Astrocyte of the spinal cord (primary cell): ENCODE data around the gene ADCY1.

Source experiments
- DNase-seq: peaks from one replicate; pipeline ENCODE4 v3.0.0; 2011; ENCODE audit warnings: low read depth, low spot score
- H3K4me3 ChIP-seq: 2 replicates; pipeline ENCODE4 v1.5.1; 2011; ENCODE audit warnings: low read depth, mild to moderate bottlenecking, low read length, moderate library complexity
- in situ Hi-C: cut with HindIII; loops from 2 replicates; pipeline ENCODE4 v1.10.0; 2017; ENCODE audit warnings: low sequenced_read_pairs
- TF ChIP-seq, protein P1 (sequence below): IDR thresholded peaks from 2 replicates; pipeline ENCODE4 v1.5.1; 2012; ENCODE audit warnings: low read depth, mild to moderate bottlenecking, low read length, inconsistent platforms

ADCY1 gene

DNA sequence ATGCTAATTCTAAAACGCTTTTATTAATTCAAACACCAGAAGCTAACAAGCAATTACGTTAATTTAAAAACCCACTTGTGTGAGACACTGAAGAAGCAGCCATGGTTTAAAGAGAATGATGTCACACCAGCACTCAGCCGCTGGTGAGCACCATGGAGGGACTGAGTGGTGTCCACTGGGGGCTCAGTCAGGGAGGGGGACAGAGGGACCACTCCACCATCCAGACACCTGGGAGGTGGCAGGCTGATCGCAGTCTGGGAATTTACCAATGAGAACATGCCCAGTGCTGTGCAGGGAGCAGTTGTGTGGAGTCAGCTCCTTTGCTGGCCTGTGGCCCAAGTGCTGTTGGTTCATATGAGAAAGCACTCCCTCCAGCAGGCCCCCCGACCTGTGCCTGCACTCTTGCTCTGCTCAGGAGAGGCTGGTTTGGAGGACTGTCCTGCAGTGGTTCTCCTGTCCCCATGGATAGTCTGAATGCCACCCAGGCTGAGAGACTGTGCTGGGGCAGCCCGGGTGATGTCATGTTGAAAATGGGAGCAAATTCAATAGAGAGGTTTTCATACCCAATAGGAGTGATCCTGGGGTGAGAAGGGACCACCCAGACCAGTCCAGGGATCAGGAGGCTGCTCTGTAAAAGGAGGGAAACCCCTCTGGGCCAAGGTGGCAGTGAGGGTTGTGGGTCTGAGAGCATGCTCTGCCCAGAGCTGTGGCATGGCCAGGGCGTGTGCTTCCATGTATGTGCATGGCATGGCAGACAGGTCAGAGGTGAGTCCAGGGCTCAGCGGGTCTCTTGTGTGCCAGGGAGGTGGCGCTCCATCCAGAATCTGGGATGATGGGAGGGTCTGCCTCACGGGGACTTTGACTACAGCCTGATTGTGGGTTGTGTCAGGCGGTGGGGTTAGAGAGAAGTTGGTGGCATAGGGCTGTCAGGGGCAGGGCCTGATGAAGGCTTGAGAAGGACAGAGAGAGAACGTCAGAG is 12.7 kb downstream of the ADCY1 start:
- in situ Hi-C loops: no loop called here
- DNase-seq: no peak
- no peak overlapping the region for H3K4me3 ChIP-seq
- TF ChIP-seq, protein P1, sequence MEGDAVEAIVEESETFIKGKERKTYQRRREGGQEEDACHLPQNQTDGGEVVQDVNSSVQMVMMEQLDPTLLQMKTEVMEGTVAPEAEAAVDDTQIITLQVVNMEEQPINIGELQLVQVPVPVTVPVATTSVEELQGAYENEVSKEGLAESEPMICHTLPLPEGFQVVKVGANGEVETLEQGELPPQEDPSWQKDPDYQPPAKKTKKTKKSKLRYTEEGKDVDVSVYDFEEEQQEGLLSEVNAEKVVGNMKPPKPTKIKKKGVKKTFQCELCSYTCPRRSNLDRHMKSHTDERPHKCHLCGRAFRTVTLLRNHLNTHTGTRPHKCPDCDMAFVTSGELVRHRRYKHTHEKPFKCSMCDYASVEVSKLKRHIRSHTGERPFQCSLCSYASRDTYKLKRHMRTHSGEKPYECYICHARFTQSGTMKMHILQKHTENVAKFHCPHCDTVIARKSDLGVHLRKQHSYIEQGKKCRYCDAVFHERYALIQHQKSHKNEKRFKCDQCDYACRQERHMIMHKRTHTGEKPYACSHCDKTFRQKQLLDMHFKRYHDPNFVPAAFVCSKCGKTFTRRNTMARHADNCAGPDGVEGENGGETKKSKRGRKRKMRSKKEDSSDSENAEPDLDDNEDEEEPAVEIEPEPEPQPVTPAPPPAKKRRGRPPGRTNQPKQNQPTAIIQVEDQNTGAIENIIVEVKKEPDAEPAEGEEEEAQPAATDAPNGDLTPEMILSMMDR: no peak

DNA sequence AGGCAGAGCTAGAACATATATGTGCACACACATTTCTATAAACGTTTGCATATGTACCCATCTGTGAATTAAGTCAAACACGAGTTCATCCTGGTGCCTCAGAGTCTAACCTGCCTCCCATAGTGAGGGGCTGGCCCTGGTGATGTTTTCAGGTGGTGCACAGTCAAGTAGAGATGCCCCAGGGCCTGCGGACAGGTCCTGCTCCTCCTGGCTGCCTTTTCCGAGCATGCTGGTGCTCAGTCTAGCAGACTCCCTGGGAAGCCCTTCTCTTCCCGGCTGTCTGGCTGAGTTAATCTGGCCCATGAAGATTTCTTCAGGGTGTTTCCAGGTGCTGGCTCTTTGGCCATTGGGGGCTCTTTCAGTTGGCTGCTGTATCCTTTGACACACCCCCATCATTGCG is 14.3 kb downstream of the ADCY1 start:
- TF ChIP-seq, protein P1: no peak
- DNase-seq: no peak
- H3K4me3 ChIP-seq: no peak overlapping the region
- in situ Hi-C loops: no loop called here

DNA sequence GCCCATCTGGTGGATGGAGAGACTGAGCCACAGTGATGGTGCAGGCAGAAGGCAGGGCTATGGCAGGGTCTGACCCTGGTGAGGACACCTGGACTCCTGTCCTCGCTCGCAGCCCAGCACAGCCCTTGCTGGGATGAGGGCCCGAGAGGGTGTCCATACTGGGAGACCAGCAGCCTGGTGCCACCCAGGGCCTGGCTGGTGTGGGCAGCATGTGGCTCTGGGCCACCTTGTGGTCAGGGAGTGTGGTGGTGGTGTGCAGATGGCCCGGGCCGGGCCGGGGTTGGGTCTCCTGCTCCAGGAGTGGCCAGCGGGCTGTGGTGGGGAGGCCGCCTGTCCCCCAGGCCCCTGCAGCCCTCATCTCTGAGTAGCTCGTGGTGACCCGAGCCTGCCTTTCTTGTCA is 14.9 kb downstream of the ADCY1 start:
- in situ Hi-C loops: no loop called here
- no peak overlapping the region for H3K4me3 ChIP-seq
- DNase-seq: no peak
- TF ChIP-seq, protein P1: no peak

DNA sequence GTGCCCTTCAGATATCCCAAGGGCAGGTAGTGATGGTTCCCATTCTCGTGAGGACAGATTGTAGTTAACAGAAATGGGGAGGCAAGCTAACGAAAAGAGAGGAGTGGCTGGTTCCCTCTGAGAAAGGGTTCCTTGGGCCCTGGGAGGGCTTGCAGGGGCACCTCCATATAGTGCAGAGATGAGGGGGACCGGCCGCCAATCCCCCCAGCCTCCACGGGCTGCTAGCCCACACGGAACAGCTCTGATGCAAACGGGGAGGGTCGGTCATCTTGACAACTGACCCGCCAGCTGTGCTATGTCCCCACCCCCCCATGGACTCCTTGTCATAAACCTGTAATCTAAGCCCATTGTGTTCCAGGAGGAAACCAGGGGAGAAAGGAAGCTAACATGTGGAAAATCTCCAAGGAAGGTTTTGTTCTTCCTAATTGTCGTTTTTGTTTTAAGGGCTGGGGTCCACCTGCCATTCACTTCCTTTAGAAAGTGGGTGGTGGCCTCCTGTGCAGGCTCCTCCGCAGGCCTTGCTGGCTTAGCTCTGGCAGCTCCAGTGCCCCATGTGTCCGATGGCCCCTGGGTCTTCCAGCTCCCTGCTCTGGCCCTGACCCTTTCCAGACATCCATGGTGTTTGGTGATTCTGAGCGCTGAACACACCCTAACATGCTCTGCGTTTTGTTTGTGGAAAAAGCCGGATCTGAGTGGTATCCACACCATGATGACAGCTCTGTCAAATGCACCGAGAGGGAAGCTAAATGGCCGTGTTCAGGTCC is 15.9 kb downstream of the ADCY1 start:
- TF ChIP-seq, protein P1: no peak
- no peak overlapping the region for H3K4me3 ChIP-seq
- no peak for DNase-seq
- in situ Hi-C loops: no loop called here

DNA sequence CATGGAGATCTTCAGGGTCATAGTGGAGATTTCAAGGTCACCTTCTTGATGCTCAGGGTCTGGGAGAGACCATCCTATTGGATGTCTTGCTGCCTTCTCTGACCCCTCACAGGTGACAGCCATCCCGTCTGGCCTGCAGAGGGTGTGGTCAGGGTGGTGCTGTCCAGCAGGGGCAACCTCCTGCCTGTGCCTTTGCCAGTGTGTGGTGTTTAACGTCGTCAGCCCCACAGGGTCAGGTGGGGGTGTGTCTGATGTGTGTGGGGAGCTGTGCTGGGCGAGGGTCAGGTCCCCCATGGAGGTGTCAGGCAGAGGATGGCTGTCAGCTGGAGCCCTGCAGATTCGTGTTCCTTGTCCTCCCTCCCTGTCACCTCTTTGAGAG is 16.5 kb downstream of the ADCY1 start:
- no peak for DNase-seq
- in situ Hi-C loops: no loop called here

DNA sequence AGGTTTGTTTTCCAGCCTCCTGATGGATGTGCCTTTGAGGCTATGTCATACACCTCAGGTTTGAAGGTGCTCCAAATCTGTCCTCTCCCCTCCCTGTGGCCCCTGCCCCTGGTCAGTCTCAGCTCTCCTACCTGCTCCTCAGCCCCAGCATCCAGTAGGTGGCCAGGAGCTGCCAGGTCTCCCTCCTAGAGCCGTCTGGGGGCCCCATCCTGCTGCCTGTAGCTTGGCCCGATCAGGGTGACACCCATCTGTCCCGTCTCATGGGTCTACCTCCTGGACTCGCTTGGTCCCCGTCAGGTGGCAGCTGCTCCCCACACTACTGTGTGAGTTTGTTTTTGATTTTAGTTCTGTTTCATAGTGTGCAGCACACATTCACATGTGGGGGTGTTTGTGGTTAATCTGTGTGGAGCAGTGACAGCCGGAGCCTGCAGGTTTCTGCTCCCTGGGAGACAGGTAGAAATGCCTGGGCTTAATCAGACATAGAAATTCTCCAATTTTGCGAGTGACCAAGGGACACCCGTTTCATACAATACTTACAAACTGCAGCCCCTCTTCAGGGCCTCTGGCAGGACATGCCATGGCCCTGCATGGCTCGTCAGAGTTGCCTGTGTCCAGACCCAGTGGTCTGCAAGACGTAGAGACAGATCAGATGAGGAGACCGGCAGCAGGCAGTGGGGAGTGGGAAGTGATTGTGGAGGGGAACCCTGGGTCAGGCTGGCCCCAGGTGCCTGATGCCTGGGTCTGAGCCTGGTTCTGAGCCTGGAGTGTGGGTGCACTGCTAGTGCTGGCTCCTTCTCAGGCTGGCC is 17.1 kb downstream of the ADCY1 start:
- in situ Hi-C loops: no loop called here
- no peak overlapping the region for H3K4me3 ChIP-seq
- DNase-seq: no peak
- TF ChIP-seq, protein P1: no peak

More for the DNA sequence above, 16.5 kb downstream of the ADCY1 start:
- TF ChIP-seq, protein P1: no peak
- no peak overlapping the region for H3K4me3 ChIP-seq
